Activated T-cell treated with anti-CD3 and anti-CD28 coated beads, Interleukin-2, amount 50 U/mL, for 1 hour (primary cell): ENCODE data around the gene SNX22.
A peak's percentile ranks its signal among the peaks of the same experiment; 100 is the strongest.
"Not testable (repeated sequence)": the region's sequence is repeated elsewhere in the genome, so short reads cannot be mapped to it uniquely, and the experiment has no call there.

Experiments used
- DNase-seq: peaks from one replicate; pipeline ENCODE4 v3.0.0-alpha.2; 2020

Gene SNX22

GRCh38 chr15:64151727-64152506 lies at the start of gene SNX22:
SNX22 (plus strand) TSS chr15:64151731; CDS start chr15:64151776, 45 bp downstream.
- peak; percentile 53 for DNase-seq

- no peak for DNase-seq
Observed at GRCh38 chr15:64102497-64102896, 49.0 kb upstream of the SNX22 start.

- no peak for DNase-seq
Observed at GRCh38 chr15:64105113-64105704, 46.3 kb upstream of the SNX22 start.

GRCh38 chr15:64107337-64107736 lies 44.2 kb upstream of the SNX22 start:
- DNase-seq, result no peak

- not testable (repeated sequence) for DNase-seq
Observed at GRCh38 chr15:64110108-64110701, 41.3 kb upstream of the SNX22 start.

DNA sequence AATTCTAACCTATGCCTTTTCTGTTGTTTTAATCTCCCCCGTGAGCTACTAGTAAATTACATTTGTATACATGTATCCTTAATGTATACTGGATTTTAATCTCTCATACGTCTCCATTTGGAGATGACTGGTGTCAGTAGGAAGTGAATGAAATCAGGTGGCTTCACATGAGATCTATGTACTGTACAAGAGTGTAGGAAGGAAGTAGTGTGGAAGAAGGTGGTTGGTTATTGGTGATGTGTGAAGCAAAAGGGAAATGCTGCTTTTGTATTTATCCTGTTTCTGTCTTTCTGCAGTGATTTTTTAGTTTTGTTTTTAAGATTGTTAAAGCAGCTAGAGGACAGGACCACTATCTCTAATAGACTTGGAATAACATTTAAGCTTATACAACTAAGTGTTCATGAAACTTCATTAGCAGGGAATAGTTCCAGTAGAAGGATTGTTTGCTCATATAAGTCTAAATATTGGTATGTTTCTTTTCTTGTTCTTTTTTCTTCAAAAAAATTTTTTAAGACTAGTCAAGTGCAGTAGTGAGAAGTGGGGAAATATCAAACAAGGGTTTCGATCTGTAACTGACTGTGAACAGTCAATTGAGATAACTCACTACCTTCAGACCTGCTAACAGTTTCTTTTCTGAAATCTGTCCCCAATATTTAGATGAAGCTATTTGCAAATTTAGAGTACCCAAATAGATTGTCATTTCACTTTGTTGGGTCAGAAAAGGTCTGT lies 40.4 kb upstream of the SNX22 start:
- no peak for DNase-seq

DNA sequence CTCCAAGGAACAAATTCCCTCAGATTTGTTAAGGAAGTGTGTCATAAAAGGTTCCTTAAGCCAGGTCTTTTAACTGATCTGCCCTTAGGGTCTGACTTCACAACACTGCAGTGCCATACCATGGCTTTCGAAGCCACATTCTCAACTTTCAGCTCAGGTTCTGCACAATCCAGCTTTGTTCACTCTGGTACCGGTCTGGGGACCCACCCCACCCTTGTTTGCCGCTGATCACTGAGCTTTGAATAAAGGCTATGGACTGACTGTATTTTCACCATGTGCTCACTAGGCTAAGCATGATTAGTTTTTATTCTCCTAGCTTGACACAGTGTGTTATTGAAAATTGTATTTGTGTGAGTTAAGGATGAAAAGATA lies 39.9 kb upstream of the SNX22 start:
- DNase-seq, result no peak

DNA sequence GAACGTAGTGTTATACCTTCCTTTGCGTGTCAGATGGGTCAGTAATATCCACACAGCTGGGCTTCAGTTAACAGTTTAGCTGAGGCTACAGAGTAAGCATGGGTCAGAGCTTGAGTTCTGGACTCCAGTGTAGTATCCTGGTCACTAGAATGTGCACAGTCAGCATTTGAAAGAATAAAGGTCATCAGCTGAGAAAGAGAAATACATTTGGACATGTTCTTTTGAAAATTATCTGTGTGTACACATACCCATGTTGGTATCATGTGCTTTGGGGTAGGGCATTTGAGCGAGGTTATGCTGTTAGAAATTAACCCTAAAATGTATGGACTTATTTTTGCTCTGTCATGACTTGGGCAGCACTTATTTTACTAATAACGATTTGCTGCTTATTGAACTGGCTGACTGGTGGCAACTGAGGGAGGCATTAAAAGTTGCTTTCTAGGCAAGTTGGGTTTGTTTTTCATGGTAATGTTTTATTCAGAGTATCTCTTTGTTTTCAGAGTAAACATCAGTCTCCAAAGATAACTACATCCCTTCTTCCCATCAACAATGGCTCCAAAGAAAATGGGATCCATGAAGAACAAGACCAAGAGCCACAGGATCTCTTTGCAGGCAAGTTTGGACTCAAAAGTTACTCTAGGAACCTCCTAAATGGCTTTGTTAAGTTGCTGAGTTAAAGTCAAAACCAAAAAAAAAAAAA lies 39.3 kb upstream of the SNX22 start:
- no peak for DNase-seq

- DNase-seq, result no peak
Observed at GRCh38 chr15:64112904-64113303, 38.6 kb upstream of the SNX22 start.

GRCh38 chr15:64117759-64118487 lies 33.6 kb upstream of the SNX22 start:
- no peak for DNase-seq

- not testable (repeated sequence) for DNase-seq
Observed at GRCh38 chr15:64120322-64120721, 31.2 kb upstream of the SNX22 start.

GRCh38 chr15:64121614-64122013 lies 29.9 kb upstream of the SNX22 start:
- no peak for DNase-seq

DNA sequence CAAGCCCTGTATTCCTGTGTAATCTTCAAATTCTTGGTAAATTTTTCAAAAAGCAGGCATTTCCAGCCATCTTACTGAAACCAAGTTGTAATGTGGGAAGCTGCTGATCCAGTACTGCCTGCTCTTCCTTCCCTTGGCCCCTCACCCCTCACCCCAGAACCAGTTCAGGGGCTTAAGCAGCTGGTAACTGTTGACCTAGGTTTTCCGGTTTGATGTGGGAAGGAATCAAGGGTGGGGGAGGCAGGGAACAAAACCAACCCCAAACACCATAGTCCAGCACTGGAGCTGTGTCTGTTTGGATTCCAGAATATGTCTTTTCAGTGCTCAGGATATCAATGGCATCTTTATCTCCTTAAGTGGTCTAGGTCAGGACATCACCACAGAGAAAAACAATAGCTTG lies 29.1 kb upstream of the SNX22 start:
- DNase-seq, result no peak

DNA sequence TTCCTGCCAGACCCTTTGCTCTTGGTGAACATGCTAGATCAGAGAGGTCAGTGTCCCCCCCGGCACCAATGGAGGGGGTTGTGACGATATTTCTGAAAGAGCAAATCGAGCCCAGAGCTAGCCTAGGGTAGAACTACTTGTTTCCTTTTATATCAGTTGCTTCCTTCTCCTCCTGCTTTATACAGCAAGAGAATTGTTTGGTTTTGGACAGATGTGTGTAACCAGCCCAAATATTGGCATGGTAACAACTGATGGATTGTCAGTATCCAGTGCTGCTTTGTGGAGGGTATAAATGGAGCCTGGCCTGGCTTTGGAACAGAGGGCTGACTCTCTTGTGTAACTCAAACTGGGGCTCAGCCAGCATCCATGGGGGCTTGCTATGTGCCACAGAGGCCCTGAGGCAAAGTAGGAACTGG lies 28.6 kb upstream of the SNX22 start:
- no peak for DNase-seq

GRCh38 chr15:64125978-64126377 lies 25.6 kb upstream of the SNX22 start:
- no peak for DNase-seq

DNA sequence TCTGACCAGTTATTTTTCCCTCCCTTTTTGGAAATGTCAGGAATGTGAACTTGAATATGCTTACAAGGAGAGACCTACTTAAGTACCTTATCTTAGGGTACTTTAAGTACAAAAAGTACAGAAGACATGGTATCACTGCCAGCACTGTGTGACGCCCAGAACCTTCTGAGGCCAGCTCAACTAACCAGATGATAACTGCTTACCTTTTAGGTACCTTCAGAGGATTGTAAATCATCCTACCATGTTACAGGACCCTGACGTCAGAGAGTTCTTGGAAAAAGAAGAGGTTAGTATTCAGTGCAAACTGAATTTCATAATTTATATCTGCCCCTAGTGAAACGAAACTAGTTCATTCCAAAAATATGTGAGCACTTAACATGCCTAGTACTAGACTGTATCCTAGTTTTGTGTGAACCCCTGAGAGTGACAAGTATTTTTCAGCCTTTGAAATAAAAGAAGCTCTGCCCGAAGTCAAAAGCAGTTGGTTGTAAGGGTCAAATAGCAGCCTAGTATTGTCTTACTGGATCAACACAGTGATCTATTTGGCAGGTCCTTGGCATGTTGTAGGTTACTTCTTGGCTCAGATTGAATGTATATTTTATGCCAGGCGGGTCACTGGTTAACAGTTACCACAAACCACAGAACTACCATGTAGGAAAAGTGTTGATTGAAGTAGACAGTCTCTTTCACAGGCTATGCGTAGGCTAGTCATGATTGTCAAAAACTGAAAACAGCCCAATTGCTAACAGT lies 23.8 kb upstream of the SNX22 start:
- no peak for DNase-seq

DNA sequence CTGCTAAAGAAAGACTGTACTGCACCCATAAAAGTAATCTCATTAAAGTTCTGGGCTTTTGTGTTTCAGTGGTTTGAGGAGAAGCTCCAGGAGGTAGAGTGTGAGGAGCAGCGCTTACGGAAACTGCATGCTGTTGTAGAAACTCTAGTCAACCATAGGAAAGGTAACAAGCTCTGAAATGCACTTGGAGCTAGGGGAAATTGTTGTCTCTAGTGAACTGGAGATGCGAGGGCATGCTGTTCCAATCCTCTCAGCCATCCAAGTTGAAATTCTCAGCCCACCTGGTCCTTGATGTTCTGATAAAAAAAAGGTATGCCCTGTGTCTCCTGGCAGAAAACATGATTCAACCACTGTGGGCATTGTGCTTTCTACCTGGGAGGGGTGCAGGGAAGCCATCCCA lies 21.4 kb upstream of the SNX22 start:
- DNase-seq, result no peak

- DNase-seq, result no peak
Observed at GRCh38 chr15:64131547-64131946, 20.0 kb upstream of the SNX22 start.

GRCh38 chr15:64132217-64132616 lies 19.3 kb upstream of the SNX22 start:
- no peak for DNase-seq

GRCh38 chr15:64133623-64134344 lies 17.7 kb upstream of the SNX22 start:
- DNase-seq, result no peak

GRCh38 chr15:64134345-64134829 lies 17.1 kb upstream of the SNX22 start:
- no peak for DNase-seq
